HepG2 (cell line): Measurements from ENCODE around the gene THSD4.

Source experiments
- CTCF ChIP-seq: sonication (generic); formaldehyde crosslinking; IDR thresholded peaks from 2 replicates; pipeline ENCODE4 v1.5.0; 2020; ENCODE audit warnings: mild to moderate bottlenecking, missing genetic modification reagents, moderate library complexity
- FUBP1 ChIP-seq: sonication (generic); formaldehyde crosslinking; IDR thresholded peaks from 2 replicates; pipeline ENCODE4 v1.5.1; 2020; ENCODE audit warnings: missing genetic modification reagents, mild to moderate bottlenecking, borderline replicate concordance
- RAD51 ChIP-seq: fragments of 450-650 bp; IDR thresholded peaks from 2 replicates; pipeline ENCODE4 v1.6.1; 2016; ENCODE audit warnings: borderline replicate concordance
- ZBTB20 ChIP-seq: sonication (generic); formaldehyde crosslinking; IDR thresholded peaks from 2 replicates; pipeline ENCODE4 v1.8.1; 2023; ENCODE audit warnings: missing genetic modification reagents, low read depth, mild to moderate bottlenecking, borderline replicate concordance
- ZNF567 ChIP-seq: sonication (generic); formaldehyde crosslinking; IDR thresholded peaks from 2 replicates; pipeline ENCODE4 v1.8.1; 2023; ENCODE audit warnings: mild to moderate bottlenecking, missing genetic modification reagents, borderline replicate concordance
- TF ChIP-seq, protein P1 (sequence below): sonication (generic); formaldehyde crosslinking; IDR thresholded peaks from 2 replicates; pipeline ENCODE4 v1.4.0; 2020; ENCODE audit warnings: missing genetic modification reagents

DNA sequence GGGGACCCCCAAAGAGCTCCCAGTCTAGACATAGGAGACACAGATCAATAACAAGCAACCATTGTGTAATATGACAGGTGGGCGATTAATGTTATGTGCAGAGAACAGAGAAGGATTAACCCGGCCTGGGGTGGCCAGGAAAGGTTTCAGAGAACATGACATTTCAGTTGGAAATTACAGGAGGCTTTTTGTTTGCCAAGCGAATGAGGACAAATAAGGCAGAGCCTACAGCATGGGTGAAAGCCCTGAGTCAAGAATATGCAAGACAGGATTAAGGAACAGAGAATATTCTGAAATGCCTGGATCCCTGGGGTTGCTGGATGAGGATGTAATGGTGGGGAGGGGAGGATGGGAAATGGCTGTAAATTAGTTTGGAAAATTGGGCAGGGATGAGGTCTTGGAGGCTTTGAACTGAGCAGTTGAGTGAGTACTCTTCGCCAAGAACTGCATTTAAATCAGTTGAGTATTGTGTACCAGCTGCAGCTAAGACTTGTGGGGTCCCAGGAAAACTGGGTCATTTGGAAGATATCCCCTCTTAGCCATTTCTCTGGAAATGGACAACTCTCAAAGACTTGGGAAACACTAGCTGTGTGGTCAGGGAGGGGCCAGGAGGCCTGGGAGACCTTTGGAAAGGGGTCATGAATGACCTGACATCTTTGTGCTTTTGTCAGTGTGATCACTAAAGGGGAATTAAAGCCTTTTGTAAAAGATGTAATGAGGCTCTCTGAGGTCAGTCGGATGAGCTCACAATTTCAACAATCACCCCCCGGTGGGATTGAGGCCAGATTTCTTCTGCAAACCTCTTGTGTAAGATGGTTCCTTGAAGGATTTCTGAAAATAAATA is 496.5 kb downstream of the THSD4 start:
- TF ChIP-seq CTCF (CRISPR knock-in tag), result no peak
- no peak for TF ChIP-seq ZBTB20
- TF ChIP-seq RAD51, result no peak
- TF ChIP-seq, protein P1, sequence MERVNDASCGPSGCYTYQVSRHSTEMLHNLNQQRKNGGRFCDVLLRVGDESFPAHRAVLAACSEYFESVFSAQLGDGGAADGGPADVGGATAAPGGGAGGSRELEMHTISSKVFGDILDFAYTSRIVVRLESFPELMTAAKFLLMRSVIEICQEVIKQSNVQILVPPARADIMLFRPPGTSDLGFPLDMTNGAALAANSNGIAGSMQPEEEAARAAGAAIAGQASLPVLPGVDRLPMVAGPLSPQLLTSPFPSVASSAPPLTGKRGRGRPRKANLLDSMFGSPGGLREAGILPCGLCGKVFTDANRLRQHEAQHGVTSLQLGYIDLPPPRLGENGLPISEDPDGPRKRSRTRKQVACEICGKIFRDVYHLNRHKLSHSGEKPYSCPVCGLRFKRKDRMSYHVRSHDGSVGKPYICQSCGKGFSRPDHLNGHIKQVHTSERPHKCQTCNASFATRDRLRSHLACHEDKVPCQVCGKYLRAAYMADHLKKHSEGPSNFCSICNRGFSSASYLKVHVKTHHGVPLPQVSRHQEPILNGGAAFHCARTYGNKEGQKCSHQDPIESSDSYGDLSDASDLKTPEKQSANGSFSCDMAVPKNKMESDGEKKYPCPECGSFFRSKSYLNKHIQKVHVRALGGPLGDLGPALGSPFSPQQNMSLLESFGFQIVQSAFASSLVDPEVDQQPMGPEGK (CRISPR knock-in tag), result no peak
- no peak for TF ChIP-seq FUBP1 (CRISPR knock-in tag)
- TF ChIP-seq ZNF567 (CRISPR knock-in tag), result no peak
